ENCODE results near the gene ROM1. TPM values are rescaled to one million over a fixed set of nuclear protein-coding genes. Genes with fewer than 3 reads are reported as not detected.

Gene ROM1
- total RNA-seq, 1 experiment from 2014 or later = 2.7 TPM

GRCh38 chr11:62652161-62653006 is 39.3 kb downstream of the ROM1 start:
- H3K9me3 ChIP-seq (ENCODE audit: control insufficient read depth in 1 of 2, insufficient read depth in 1 of 2, low read depth in 1 of 2, low read length in 2 of 2) = no peaks in the 10 kb centered on the region
- H3K4me2 ChIP-seq (ENCODE audit: low read length) = peak overlapping the region; percentile 80
- peak overlapping the region; percentile 96 for H3K9ac ChIP-seq (ENCODE audit: low read length)
- RAD21 ChIA-PET (ENCODE audit: low non-redundant PET in 1 of 2, low total read pairs in 2 of 2, uncharacterized antibody in 2 of 2, unreplicated experiment in 2 of 2) = interaction anchor here in 1 of 2 experiments (1.0 kb wide), 1 partner anchor 13 kb away, joined by 6 read pairs; the partner anchor contains the start of genes C11orf98 and CSKMT
- no peak overlapping the region for H2AFZ ChIP-seq (ENCODE audit: low read depth, low read length, poor library complexity, severe bottlenecking)
- H3K27me3 ChIP-seq (ENCODE audit: insufficient read depth, low read length) = no peaks in the 10 kb centered on the region
- no peak for ATAC-seq
- peak overlapping the region; percentile 84 for H3K27ac ChIP-seq (ENCODE audit: low read depth, low read length)
- peaks cover 7 to 24% of the 10 kb centered on the region in 2 experiments for H3K4me1 ChIP-seq (ENCODE audit: control insufficient read depth in 1 of 2, insufficient read depth in 2 of 2, low read length in 2 of 2)
- DNase-seq (ENCODE audit: low read depth, low spot score) = no peak
- intact Hi-C loops (cut with micrococcal nuclease) = loop anchor here (5.0 kb wide), 1 partner anchor 60 kb away; the partner anchor contains the start of gene TUT1
- H4K20me1 ChIP-seq (ENCODE audit: insufficient read depth) = no peaks in the 10 kb centered on the region
- TSS peak; percentile 69 for BruUV-seq (replicated peaks)
- no peak for TF ChIP-seq SRF (IDR thresholded peaks at IDR 0.05; ENCODE audit: low read depth)
- H3K4me3 ChIP-seq (replicated peaks in 1 of 2; ENCODE audit: low read depth in 1 of 2, low read length in 2 of 2) = peak overlapping the region; percentile 96 to 98
- CTCF ChIA-PET = interaction anchor here (1.0 kb wide), 1 partner anchor 12 kb away, joined by 6 read pairs; the partner anchor contains the start of genes C11orf98 and CSKMT
- peaks cover 33% of the 10 kb centered on the region for H3K79me2 ChIP-seq (ENCODE audit: insufficient read depth, low read length)
- POLR2A ChIA-PET = interaction anchor here (0.7 to 14.1 kb wide), 6 partner anchors 13 to 78 kb away, joined by 3 to 195 read pairs (median 10); partner anchors contain the start of genes B3GAT3, C11orf98, CSKMT and LBHD1
- no peaks in the 10 kb centered on the region for H3K9me2 ChIP-seq (ENCODE audit: insufficient read depth)
- peaks cover 8% of the 10 kb centered on the region in 2 experiments; a peak in 3 of 4 replicates for H3K36me3 ChIP-seq (ENCODE audit: control insufficient read depth in 1 of 2, insufficient read depth in 2 of 2, low read length in 2 of 2)

- no peak overlapping the region; a peak in 1 of 4 replicates for H3K4me3 ChIP-seq (replicated peaks in 1 of 2; ENCODE audit: low read depth in 1 of 2, low read length in 2 of 2)
- intact Hi-C loops (cut with micrococcal nuclease) = loop anchor here (5.0 kb wide), 1 partner anchor 62 kb away; the partner anchor contains the start of gene TUT1
- ChIA-PET RAD21 (ENCODE audit: low non-redundant PET in 1 of 2, low total read pairs in 2 of 2, uncharacterized antibody in 2 of 2, unreplicated experiment in 2 of 2) (no interaction called here), POLR2A (interaction anchor here (1.4 to 14.1 kb wide), 3 partner anchors 8 to 17 kb away, joined by 3 to 195 read pairs (median 3); partner anchors contain the start of genes C11orf98, CSKMT, GANAB and UQCC3), CTCF (interaction anchor here (1.2 kb wide), 1 partner anchor 11 kb away, joined by 5 read pairs; the partner anchor contains the start of genes C11orf98 and CSKMT)
- TF ChIP-seq MAX (IDR thresholded peaks at IDR 0.05) = no peak
- TF ChIP-seq EGR1 (IDR thresholded peaks at IDR 0.05; ENCODE audit: low read depth) = no peak
- TF ChIP-seq CEBPB (IDR thresholded peaks at IDR 0.05; ENCODE audit: low read depth) = no peak
- TF ChIP-seq EZH2phosphoT487 (IDR thresholded peaks at IDR 0.05; ENCODE audit: borderline replicate concordance) = no peak
- no peak for TF ChIP-seq FOSL1 (IDR thresholded peaks at IDR 0.05; ENCODE audit: low read depth)
- TF ChIP-seq ATF3 (IDR thresholded peaks at IDR 0.05) = no peak
- H3K4me1 ChIP-seq (ENCODE audit: control insufficient read depth in 1 of 2, insufficient read depth in 2 of 2, low read length in 2 of 2) = peaks cover 7 to 24% of the 10 kb centered on the region in 2 experiments
- H3K9ac ChIP-seq (ENCODE audit: low read length) = 0 out of 2 replicates have a peak overlapping the region, but pooled peaks have one; percentile 5
- no peaks in the 10 kb centered on the region for H3K27me3 ChIP-seq (ENCODE audit: insufficient read depth, low read length)
- no peaks in the 10 kb centered on the region for H4K20me1 ChIP-seq (ENCODE audit: insufficient read depth)
- H3K4me2 ChIP-seq (ENCODE audit: low read length) = peak overlapping the region; percentile 80
- no TSS peak for BruUV-seq (replicated peaks)
- H3K9me2 ChIP-seq (ENCODE audit: insufficient read depth) = no peaks in the 10 kb centered on the region
- peaks cover 33% of the 10 kb centered on the region for H3K79me2 ChIP-seq (ENCODE audit: insufficient read depth, low read length)
- ATAC-seq (no peak), DNase-seq (ENCODE audit: low read depth, low spot score) (no peak)
- H2AFZ ChIP-seq (ENCODE audit: low read depth, low read length, poor library complexity, severe bottlenecking) = no peak overlapping the region
- H3K27ac ChIP-seq (ENCODE audit: low read depth, low read length) = peak overlapping the region; percentile 84
- H3K9me3 ChIP-seq (ENCODE audit: control insufficient read depth in 1 of 2, insufficient read depth in 1 of 2, low read depth in 1 of 2, low read length in 2 of 2) = no peaks in the 10 kb centered on the region
- H3K36me3 ChIP-seq (ENCODE audit: control insufficient read depth in 1 of 2, insufficient read depth in 2 of 2, low read length in 2 of 2) = peaks cover 2 to 5% of the 10 kb centered on the region in 2 experiments; a peak in 3 of 4 replicates
These were observed 41.2 kb downstream of the ROM1 start for GRCh38 chr11:62654297-62654696.
